HEK293 (cell line): ENCODE measurements around the gene NANOG.

Source experiments
- CTCF ChIA-PET: fragments of 350-600 bp; formaldehyde crosslinking; extraction: SDS; loops from one replicate; lab custom pipeline; 2021; ENCODE audit warnings: antibody characterized with exemption; lab: Yijun Ruan, JAX
- POLR2A ChIA-PET: fragments of 300-600 bp; formaldehyde crosslinking; extraction: SDS; loops from one replicate; lab custom pipeline; 2020; ENCODE audit warnings: antibody characterized with exemption, inconsistent platforms; lab: Yijun Ruan, JAX
- H3K27ac ChIP-seq: fragments of 200-500 bp; sonication (Bioruptor generic); 2 replicates; pipeline ENCODE4 v1.5.1; 2014; ENCODE audit warnings: low read depth, low read length, control low read depth, inconsistent platforms; ENCODE audit errors: extremely low read depth
- H3K36me3 ChIP-seq, 2 experiments: fragments of 200-500 bp in 1 of 2; sonication (Bioruptor generic) in 1 of 2; 1 replicate in 1 of 2; 2 replicates in 1 of 2; pipeline ENCODE4 v1.5.1; 2014 to 2017; ENCODE audit warnings: inconsistent platforms in 2 of 2, low read length in 2 of 2; ENCODE audit not compliant: control insufficient read depth in 2 of 2, insufficient read depth in 1 of 2
- H3K4me1 ChIP-seq: fragments of 200-500 bp; sonication (Bioruptor generic); 2 replicates; pipeline ENCODE4 v1.5.1; 2014; ENCODE audit warnings: mild to moderate bottlenecking, low read length, inconsistent platforms; ENCODE audit not compliant: control insufficient read depth, insufficient read depth
- H3K4me3 ChIP-seq: 2 replicates; pipeline ENCODE4 v1.5.1; 2011; ENCODE audit warnings: low read depth, mild to moderate bottlenecking, control low read depth, low read length, moderate library complexity
- H3K9me3 ChIP-seq: fragments of 200-500 bp; sonication (Bioruptor generic); 2 replicates; pipeline ENCODE4 v1.5.1; 2014; ENCODE audit warnings: low read depth, low read length, inconsistent platforms; ENCODE audit not compliant: control insufficient read depth, insufficient read depth
- MEIS1 ChIP-seq: sonication (generic); formaldehyde crosslinking; IDR thresholded peaks from 2 replicates; pipeline ENCODE4 v1.8.1; 2022; ENCODE audit warnings: missing genetic modification reagents, mild to moderate bottlenecking, borderline replicate concordance
- REST ChIP-seq: fragments of 450-650 bp; formaldehyde crosslinking; IDR thresholded peaks from 2 replicates; pipeline ENCODE4 v1.5.1; 2016; ENCODE audit warnings: missing biosample characterization, missing genetic modification characterization
- SALL2 ChIP-seq: fragments of 450-650 bp; formaldehyde crosslinking; IDR thresholded peaks from 2 replicates; pipeline ENCODE4 v1.5.0; 2017; ENCODE audit warnings: missing biosample characterization, mild to moderate bottlenecking, missing genetic modification characterization, borderline replicate concordance
- ZFHX2 ChIP-seq: fragments of 450-650 bp; formaldehyde crosslinking; conservative IDR thresholded peaks from 2 replicates; pipeline ENCODE4 v1.5.1; 2016; ENCODE audit warnings: missing biosample characterization, missing genetic modification characterization
- ZNF121 ChIP-seq: fragments of 450-650 bp; formaldehyde crosslinking; IDR thresholded peaks from 2 replicates; pipeline ENCODE4 v1.5.1; 2016; ENCODE audit warnings: missing biosample characterization, missing genetic modification characterization
- ZNF140 ChIP-seq: fragments of 450-650 bp; formaldehyde crosslinking; IDR thresholded peaks from 2 replicates; pipeline ENCODE4 v1.5.1; 2016; ENCODE audit warnings: missing biosample characterization, missing genetic modification characterization
- ZNF146 ChIP-seq: fragments of 450-650 bp; formaldehyde crosslinking; IDR thresholded peaks from 2 replicates; pipeline ENCODE4 v1.5.1; 2016; ENCODE audit warnings: missing biosample characterization, missing genetic modification characterization
- ZNF157 ChIP-seq: fragments of 450-650 bp; formaldehyde crosslinking; IDR thresholded peaks from 2 replicates; pipeline ENCODE4 v1.5.1; 2016; ENCODE audit warnings: missing biosample characterization, missing genetic modification characterization
- ZNF2 ChIP-seq: fragments of 450-650 bp; formaldehyde crosslinking; IDR thresholded peaks from 2 replicates; pipeline ENCODE4 v1.5.1; 2016; ENCODE audit warnings: missing biosample characterization, missing genetic modification characterization
- ZNF274 ChIP-seq, 2 experiments: fragments of 200-500 bp in 1 of 2; fragments of 450-650 bp in 1 of 2; sonication (Bioruptor generic) in 1 of 2; formaldehyde crosslinking in 1 of 2; IDR thresholded peaks; 2 replicates each; pipeline versions ENCODE4 v1.5.1 to v1.6.1; 2014 to 2016; ENCODE audit warnings: borderline replicate concordance in 1 of 2, inconsistent platforms in 1 of 2, low read length in 1 of 2, missing biosample characterization in 1 of 2, missing genetic modification characterization in 1 of 2
- ZNF398 ChIP-seq: fragments of 450-650 bp; formaldehyde crosslinking; IDR thresholded peaks from 2 replicates; pipeline ENCODE4 v1.5.1; 2017; ENCODE audit warnings: missing biosample characterization, missing genetic modification characterization
- ZNF404 ChIP-seq: fragments of 450-650 bp; formaldehyde crosslinking; IDR thresholded peaks from 2 replicates; pipeline ENCODE4 v1.5.1; 2017; ENCODE audit warnings: missing biosample characterization, missing genetic modification characterization
- ZNF521 ChIP-seq: fragments of 450-650 bp; formaldehyde crosslinking; IDR thresholded peaks from 2 replicates; pipeline ENCODE4 v1.5.1; 2017; ENCODE audit warnings: missing biosample characterization, mild to moderate bottlenecking, missing genetic modification characterization
- ZNF670 ChIP-seq: fragments of 450-650 bp; formaldehyde crosslinking; IDR thresholded peaks from 2 replicates; pipeline ENCODE4 v1.5.1; 2016; ENCODE audit warnings: missing biosample characterization, missing genetic modification characterization, low read depth
- ZNF701 ChIP-seq: fragments of 450-650 bp; formaldehyde crosslinking; IDR thresholded peaks from 2 replicates; pipeline ENCODE4 v1.5.1; 2016; ENCODE audit warnings: missing biosample characterization, missing genetic modification characterization
- ZNF747 ChIP-seq: fragments of 450-650 bp; formaldehyde crosslinking; IDR thresholded peaks from 2 replicates; pipeline ENCODE4 v1.5.1; 2016; ENCODE audit warnings: missing biosample characterization, missing genetic modification characterization
- TF ChIP-seq, protein P1 (sequence below): fragments of 450-650 bp; formaldehyde crosslinking; IDR thresholded peaks from 2 replicates; pipeline ENCODE4 v1.5.1; 2017; ENCODE audit warnings: missing biosample characterization, missing genetic modification characterization
- TF ChIP-seq, protein P2 (sequence below): fragments of 450-650 bp; formaldehyde crosslinking; IDR thresholded peaks from 2 replicates; pipeline ENCODE4 v1.5.1; 2017; ENCODE audit warnings: missing biosample characterization, missing genetic modification characterization
- TF ChIP-seq, protein P3 (sequence below): fragments of 450-650 bp; formaldehyde crosslinking; IDR thresholded peaks from 2 replicates; pipeline ENCODE4 v1.5.1; 2017; ENCODE audit warnings: missing biosample characterization, missing genetic modification characterization
- TF ChIP-seq, protein P4 (sequence below): fragments of 450-650 bp; formaldehyde crosslinking; IDR thresholded peaks from 2 replicates; pipeline ENCODE4; 2016; ENCODE audit warnings: missing biosample characterization, missing genetic modification characterization

NANOG gene

GRCh38 chr12:7784701-7785100 is 4.5 kb upstream of the NANOG start:
- CTCF ChIA-PET: no interaction called here
- no peak overlapping the region for H3K4me3 ChIP-seq

DNA sequence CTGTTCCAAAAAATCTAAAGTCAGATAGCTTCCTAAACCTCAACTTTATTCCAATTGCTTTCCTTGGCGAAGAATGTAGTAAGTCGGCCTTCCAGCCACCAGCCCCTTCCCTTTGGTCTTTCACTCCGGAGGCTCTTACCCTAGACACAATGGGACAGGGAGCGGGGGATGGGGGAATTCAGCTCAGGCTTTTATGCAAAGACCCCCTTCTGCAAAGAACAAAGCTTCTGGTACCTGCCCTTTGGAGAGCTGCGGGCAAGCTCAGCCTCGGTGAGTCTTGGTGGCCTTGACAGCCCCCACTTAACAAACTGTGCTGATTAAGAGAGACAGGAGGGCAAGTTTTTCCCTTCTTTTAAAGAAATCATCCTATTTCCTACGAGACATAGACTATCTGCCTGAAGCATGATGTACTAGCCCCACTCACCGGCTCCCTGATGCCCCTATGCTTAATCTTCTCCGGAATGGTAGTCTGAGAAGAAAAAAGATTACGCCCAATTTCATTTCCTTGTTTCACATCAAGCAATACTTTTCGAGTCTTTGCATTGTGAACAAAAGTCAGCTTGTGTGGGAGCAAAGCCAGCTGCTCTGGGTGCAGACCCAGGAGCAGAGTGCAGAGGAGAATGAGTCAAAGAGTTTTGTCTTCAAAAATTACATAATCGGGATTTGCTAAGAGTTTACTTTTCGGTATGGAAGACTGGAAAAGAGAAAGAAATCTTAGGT is 1.5 kb upstream of the NANOG start:
- Histone ChIP-seq H3K36me3 (no peaks in the 10 kb centered on the region), H3K9me3 (no peaks in the 10 kb centered on the region), H3K4me3 (no peak overlapping the region), H3K4me1 (no peaks in the 10 kb centered on the region), H3K27ac (no peak overlapping the region)
- ChIA-PET CTCF (no interaction called here), POLR2A (no interaction called here)
- TF ChIP-seq, protein P1, sequence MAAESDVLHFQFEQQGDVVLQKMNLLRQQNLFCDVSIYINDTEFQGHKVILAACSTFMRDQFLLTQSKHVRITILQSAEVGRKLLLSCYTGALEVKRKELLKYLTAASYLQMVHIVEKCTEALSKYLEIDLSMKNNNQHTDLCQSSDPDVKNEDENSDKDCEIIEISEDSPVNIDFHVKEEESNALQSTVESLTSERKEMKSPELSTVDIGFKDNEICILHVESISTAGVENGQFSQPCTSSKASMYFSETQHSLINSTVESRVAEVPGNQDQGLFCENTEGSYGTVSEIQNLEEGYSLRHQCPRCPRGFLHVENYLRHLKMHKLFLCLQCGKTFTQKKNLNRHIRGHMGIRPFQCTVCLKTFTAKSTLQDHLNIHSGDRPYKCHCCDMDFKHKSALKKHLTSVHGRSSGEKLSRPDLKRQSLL (tag by site-specific recombination): no peak
- TF ChIP-seq ZNF747: no peak

More at GRCh38 chr12:7784701-7785100, 4.5 kb upstream of the NANOG start:
- TF ChIP-seq ZNF121 (tag by site-specific recombination) (no peak), ZFHX2 (tag by site-specific recombination) (no peak), SALL2 (tag by site-specific recombination) (no peak), ZNF404 (no peak), ZNF670 (tag by site-specific recombination) (no peak), MEIS1 (CRISPR knock-in tag) (no peak), ZNF701 (tag by site-specific recombination) (no peak), ZNF146 (tag by site-specific recombination) (no peak), ZNF157 (tag by site-specific recombination) (no peak)
- TF ChIP-seq, protein P2, sequence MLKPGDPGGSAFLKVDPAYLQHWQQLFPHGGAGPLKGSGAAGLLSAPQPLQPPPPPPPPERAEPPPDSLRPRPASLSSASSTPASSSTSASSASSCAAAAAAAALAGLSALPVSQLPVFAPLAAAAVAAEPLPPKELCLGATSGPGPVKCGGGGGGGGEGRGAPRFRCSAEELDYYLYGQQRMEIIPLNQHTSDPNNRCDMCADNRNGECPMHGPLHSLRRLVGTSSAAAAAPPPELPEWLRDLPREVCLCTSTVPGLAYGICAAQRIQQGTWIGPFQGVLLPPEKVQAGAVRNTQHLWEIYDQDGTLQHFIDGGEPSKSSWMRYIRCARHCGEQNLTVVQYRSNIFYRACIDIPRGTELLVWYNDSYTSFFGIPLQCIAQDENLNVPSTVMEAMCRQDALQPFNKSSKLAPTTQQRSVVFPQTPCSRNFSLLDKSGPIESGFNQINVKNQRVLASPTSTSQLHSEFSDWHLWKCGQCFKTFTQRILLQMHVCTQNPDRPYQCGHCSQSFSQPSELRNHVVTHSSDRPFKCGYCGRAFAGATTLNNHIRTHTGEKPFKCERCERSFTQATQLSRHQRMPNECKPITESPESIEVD (tag by site-specific recombination): no peak
- TF ChIP-seq, protein P3, sequence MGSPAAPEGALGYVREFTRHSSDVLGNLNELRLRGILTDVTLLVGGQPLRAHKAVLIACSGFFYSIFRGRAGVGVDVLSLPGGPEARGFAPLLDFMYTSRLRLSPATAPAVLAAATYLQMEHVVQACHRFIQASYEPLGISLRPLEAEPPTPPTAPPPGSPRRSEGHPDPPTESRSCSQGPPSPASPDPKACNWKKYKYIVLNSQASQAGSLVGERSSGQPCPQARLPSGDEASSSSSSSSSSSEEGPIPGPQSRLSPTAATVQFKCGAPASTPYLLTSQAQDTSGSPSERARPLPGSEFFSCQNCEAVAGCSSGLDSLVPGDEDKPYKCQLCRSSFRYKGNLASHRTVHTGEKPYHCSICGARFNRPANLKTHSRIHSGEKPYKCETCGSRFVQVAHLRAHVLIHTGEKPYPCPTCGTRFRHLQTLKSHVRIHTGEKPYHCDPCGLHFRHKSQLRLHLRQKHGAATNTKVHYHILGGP: no peak
- TF ChIP-seq, all 188 proteins: peak for 0
- H3K4me1 ChIP-seq: no peaks in the 10 kb centered on the region
- H3K9me3 ChIP-seq: no peaks in the 10 kb centered on the region
- POLR2A ChIA-PET: no interaction called here
- no peak overlapping the region for H3K27ac ChIP-seq
- H3K36me3 ChIP-seq: no peaks in the 10 kb centered on the region

DNA sequence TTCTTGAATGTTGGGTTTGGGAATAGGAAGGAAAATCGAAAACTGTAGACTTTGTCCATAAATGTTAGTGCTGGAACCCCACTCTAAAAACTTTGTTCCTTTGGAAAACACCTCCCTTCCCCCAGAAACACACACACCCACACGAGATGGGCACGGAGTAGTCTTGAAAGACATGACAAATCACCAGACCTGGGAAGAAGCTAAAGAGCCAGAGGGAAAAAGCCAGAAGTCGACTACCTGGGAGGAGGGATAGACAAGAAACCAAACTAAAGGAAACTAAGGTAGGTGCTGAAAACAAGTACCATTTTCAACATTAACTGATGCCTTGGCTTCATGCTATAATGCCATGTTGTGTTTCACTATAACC is 925 bp upstream of the NANOG start:
- Histone ChIP-seq H3K4me3 (no peak overlapping the region), H3K36me3 (no peaks in the 10 kb centered on the region), H3K9me3 (no peaks in the 10 kb centered on the region), H3K27ac (no peak overlapping the region), H3K4me1 (no peaks in the 10 kb centered on the region)
- ChIA-PET CTCF (no interaction called here), POLR2A (no interaction called here)
- TF ChIP-seq REST (tag by site-specific recombination) (no peak), ZNF140 (tag by site-specific recombination) (no peak), ZNF521 (no peak), ZNF2 (no peak), ZNF157 (tag by site-specific recombination) (no peak), ZNF274 (IDR thresholded peaks at IDR 0.05; ENCODE audit: low read length) (no peak), ZNF274 (tag by site-specific recombination; IDR thresholded peaks at IDR 0.05; ENCODE audit: borderline replicate concordance) (no peak), ZNF398 (tag by site-specific recombination) (no peak)
- TF ChIP-seq, protein P4, sequence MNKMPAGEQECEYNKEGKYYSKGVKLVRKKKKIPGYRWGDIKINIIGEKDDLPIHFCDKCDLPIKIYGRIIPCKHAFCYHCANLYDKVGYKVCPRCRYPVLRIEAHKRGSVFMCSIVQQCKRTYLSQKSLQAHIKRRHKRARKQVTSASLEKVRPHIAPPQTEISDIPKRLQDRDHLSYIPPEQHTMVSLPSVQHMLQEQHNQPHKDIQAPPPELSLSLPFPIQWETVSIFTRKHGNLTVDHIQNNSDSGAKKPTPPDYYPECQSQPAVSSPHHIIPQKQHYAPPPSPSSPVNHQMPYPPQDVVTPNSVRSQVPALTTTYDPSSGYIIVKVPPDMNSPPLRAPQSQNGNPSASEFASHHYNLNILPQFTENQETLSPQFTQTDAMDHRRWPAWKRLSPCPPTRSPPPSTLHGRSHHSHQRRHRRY: no peak
